Lower leg skin (tissue), 4 donors: ENCODE measurements around the gene LRRC47. TPM values are rescaled to one million over a fixed set of nuclear protein-coding genes. Genes with fewer than 3 reads are reported as not detected.

Experiments
- DNase-seq, 2 donors: peaks; one replicate each; pipeline ENCODE4 v3.0.0-alpha.2; 2019; ENCODE audit warnings: low spot score in 2 of 2
- H3K4me3 ChIP-seq: fragments of 200-600 bp; sonication (generic); 2 replicates; pipeline ENCODE4 v1.5.1; 2017; ENCODE audit warnings: mild to moderate bottlenecking, low read depth; ENCODE audit not compliant: poor library complexity, severe bottlenecking
- POLR2A ChIP-seq, 2 donors: fragments of 450-650 bp; IDR thresholded peaks; one replicate each; pipeline ENCODE4 v1.6.1; 2016 to 2017; ENCODE audit warnings: antibody characterized with exemption in 2 of 2, mild to moderate bottlenecking in 1 of 2, moderate library complexity in 1 of 2
- WGBS, 2 donors: methylation state at CpG; one replicate each; pipeline ENCODE4 v1.1.5; 2018; 5-methylcytosine and 5-hydroxymethylcytosine counted together
- intact Hi-C: fragments of 100-400 bp; cut with DNase I; formaldehyde crosslinking; loops from one replicate; pipeline ENCODE4 v1.15.0; 2023; ENCODE audit warnings: low total_unique reads
- total RNA-seq, 4 donors: library from RNA; depleted of rRNA; stranded (reverse); fragments of >200 nt; gene quantifications; one replicate each; pipeline ENCODE4 v1.1.0, GENCODE V29; 2016
- TF ChIP-seq, protein P1 (sequence below), 3 donors: fragments of 450-650 bp; IDR thresholded peaks; one replicate each; pipeline ENCODE4 v1.5.1; 2016; ENCODE audit warnings: antibody characterized with exemption in 3 of 3, mild to moderate bottlenecking in 3 of 3, moderate library complexity in 2 of 3

LRRC47 gene
- total RNA-seq, 4 donors from 2014 or later = 43.6 to 55.3 (median 49.7) TPM

DNA sequence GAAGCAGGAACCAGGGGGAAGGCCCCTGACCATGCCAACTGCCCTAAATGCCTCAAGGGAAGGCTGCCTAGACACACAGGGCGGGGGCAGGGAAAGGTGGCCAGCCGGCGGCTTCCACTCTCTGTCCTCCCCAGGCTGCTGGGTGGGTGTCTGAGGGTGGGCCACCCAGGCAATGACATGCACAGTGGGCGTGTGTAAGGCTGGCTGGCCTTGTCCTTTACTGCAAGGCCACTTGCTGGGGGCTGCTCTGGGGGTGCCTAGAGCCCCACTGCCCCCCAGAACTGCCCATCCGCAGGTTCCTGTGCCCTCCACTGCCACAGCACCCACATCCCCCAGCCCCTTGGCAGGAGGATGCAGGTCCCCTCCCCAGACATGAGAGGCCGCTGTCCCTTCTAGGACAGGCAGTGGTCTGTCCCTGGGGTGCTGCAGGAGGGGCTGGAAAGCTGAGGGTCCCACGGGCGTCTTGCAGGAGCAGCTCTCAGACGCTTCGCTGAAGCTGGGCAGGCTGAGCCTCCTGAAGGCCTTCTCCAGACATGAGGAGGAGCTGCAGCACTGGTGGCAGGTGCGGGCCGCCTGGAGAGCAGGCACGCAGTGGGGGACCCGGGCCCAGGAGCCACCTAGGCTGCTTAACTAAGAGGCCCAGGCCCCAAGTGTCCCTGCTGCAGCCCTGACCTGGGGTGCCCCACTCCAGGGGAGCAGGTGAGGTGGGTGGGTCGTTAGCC lies 34.0 kb downstream of the LRRC47 start:
- no peak overlapping the region for H3K4me3 ChIP-seq
- DNase-seq = no peak
- 79 to 82% methylated on average over 6 to 13 of the region's 15 CpGs for WGBS, 2 donors
- intact Hi-C loops = no loop called here
- TF ChIP-seq, protein P1, sequence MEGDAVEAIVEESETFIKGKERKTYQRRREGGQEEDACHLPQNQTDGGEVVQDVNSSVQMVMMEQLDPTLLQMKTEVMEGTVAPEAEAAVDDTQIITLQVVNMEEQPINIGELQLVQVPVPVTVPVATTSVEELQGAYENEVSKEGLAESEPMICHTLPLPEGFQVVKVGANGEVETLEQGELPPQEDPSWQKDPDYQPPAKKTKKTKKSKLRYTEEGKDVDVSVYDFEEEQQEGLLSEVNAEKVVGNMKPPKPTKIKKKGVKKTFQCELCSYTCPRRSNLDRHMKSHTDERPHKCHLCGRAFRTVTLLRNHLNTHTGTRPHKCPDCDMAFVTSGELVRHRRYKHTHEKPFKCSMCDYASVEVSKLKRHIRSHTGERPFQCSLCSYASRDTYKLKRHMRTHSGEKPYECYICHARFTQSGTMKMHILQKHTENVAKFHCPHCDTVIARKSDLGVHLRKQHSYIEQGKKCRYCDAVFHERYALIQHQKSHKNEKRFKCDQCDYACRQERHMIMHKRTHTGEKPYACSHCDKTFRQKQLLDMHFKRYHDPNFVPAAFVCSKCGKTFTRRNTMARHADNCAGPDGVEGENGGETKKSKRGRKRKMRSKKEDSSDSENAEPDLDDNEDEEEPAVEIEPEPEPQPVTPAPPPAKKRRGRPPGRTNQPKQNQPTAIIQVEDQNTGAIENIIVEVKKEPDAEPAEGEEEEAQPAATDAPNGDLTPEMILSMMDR (IDR thresholded peaks at IDR 0.05) = no peak
- TF ChIP-seq POLR2A (IDR thresholded peaks at IDR 0.05) = no peak

DNA sequence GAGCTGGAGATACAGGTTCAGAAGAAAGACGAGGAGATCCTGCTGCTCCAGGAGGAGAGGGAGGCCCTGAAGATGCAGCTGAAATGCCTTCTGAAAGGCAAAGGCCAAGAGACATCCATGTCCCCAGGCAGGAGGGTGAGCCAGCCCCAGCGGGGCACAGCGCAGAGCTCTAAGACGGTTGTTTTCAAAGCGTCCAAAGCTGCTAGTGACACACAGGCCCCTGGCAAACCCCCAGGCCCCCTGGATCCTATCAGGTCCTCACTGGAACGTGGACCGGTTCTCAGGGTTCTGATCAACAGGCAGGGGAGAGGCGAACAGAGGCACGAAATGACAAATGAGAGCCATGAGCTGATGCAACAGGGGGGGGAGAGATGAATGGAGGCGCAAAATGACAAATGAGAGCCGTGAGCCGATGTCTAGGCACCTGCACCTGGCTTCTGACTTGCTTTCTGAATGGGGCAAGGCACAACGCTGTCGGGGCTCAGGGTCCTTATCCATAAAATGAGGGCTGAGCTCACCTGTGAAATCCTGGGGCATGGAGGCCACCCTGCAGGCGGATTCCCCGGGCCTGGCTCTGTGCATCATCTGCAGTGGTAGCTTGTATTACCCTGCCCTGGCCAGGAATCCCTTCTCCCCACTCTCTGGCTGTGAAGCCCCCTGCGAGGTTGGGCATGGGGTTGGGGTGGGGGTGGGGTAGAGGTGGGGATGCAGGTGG lies 34.8 kb downstream of the LRRC47 start:
- no peak for DNase-seq
- intact Hi-C loops = no loop called here
- TF ChIP-seq, protein P1 (IDR thresholded peaks at IDR 0.05) = no peak
- TF ChIP-seq POLR2A (IDR thresholded peaks at IDR 0.05) = no peak
- H3K4me3 ChIP-seq = no peak overlapping the region
- 82 to 84% methylated on average over 15 to 17 of the region's 17 CpGs for WGBS, 2 donors

DNA sequence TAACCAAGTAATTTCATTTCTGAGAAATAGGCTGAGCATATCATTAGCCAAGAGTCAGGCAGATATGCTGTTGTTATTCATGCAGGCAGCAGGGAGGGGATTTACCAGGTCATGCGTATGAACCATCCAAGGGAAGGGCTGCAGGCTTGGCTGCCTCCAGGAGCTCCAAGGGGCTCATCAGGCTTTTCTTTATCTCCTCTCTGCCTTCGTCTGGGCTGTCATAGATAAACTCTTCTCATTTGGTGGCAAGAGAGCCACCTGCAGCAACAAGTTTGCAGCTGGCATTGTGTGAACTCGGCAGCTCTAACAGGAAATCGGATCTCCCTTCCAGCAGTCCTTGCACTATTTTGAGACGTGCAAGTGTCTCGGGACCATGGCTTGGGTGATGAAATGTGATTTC lies 36.5 kb downstream of the LRRC47 start:
- intact Hi-C loops = no loop called here
- 31 to 34% methylated on average over 6 of the region's 6 CpGs for WGBS, 2 donors
- no peak for DNase-seq
- H3K4me3 ChIP-seq = no peak overlapping the region
- TF ChIP-seq, protein P1 (IDR thresholded peaks at IDR 0.05) = no peak
- no peak for TF ChIP-seq POLR2A (IDR thresholded peaks at IDR 0.05)

DNA sequence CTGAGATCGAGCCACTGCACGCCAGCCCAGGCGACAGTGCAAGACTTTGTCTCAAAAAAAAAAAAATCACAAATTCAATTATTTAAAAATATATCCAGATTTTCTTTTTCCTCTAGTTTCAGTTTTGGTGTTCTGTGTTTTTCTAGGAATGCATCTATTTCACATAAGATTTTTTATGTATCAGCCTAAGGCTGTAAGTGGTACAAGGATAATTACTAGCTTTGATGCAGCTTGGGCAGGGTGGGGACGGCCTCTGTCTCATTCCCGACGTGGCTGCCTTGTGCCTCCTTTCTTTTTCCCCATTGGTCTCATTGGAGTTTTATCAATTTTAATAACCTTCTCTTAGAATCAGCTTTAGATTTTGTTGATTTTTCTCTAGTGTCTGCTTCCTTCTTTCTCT lies 37.1 kb downstream of the LRRC47 start:
- 57 to 63% methylated on average over 6 of the region's 6 CpGs for WGBS, 2 donors
- no peak overlapping the region for H3K4me3 ChIP-seq
- DNase-seq = no peak
- no peak for TF ChIP-seq POLR2A (IDR thresholded peaks at IDR 0.05)
- TF ChIP-seq, protein P1 (IDR thresholded peaks at IDR 0.05) = no peak
- intact Hi-C loops = no loop called here

DNA sequence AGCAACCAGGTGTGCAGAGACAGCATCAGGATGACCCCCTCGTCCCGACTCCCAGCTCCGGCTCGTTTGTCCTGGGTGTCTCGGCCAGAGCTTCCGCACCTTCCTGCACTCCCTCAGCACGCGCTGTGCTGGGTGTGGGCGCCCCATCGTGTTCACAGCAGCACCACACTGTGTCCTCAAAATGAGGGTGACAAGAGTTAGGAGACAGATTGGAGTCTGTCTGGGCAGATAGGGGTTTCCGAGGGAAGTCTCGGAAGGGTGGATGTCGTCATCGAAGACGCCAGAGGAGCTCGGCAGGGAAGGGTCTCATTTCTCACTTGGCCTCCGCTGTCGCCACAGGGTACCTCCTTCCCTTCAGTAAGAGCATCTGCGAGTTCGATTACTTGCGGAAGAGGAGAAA lies 39.9 kb downstream of the LRRC47 start:
- no peak overlapping the region for H3K4me3 ChIP-seq
- 84 to 90% methylated on average over 21 of the region's 21 CpGs for WGBS, 2 donors

More for the DNA sequence above, 39.9 kb downstream of the LRRC47 start:
- intact Hi-C loops = no loop called here
- DNase-seq = no peak
- TF ChIP-seq POLR2A (IDR thresholded peaks at IDR 0.05) = no peak
- TF ChIP-seq, protein P1 (IDR thresholded peaks at IDR 0.05) = no peak
